ENCODE measurements around the gene DNMT3L.
A peak's percentile ranks its signal among the peaks of the same experiment; 100 is the strongest.

Gene DNMT3L

DNA sequence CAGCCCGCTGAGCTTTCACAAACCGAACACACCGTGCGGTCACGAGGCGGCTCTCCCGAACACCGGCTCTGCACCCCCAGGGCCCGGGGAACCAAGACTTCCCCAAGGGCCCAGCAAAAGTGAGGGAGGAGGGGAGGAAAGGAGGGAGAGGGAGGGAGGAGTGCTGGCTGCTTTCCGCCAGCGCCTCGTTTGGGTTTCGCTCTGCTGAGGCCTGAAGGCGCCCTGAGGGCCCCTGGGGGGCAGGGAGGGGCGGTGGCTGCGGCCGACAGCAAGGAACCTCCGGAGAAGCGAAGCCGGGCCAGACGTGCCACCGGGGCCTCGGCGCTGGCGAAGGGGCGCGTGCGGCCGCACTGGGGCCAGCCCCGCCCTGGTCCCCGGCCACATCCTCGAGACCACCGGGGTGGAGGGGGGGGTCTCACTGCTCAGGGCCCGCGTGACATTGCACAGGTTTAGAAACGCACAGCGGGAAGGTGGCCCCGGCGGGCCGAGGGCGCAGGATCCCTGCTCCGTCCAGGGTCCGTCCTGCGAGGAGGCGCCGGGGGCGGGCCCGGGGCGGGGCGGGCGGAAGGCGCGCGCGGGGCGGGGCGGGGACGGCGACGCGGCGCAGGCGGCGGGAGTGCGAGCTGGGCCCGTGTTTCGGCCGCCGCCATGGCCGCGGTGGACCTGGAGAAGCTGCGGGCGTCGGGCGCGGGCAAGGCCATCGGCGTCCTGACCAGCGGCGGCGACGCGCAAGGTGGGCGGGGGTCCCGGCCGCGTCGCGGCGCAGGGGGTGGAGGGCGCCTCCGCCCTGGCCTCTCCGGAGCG lies 38.0 kb upstream of the DNMT3L start, which contains the start of gene PFKL:
Gene PFKL, plus strand, starts transcription at position 596 of the 804 bp plus-strand sequence. Its CDS starts 53 bp downstream, at position 649.
- Mint-ChIP-seq H3K27me3 (ENCODE audit: low read depth, poor library complexity) (peaks cover 16% of the 10 kb centered on the region), H3K36me3 (ENCODE audit: low read depth) (no peaks in the 10 kb centered on the region), H3K9me3 (no peaks in the 10 kb centered on the region), H3K4me3 (peak within 1 kb of the TSS; percentile 87), H3K4me1 (peaks cover 47% of the 10 kb centered on the region), H3K27ac (no peak within 1 kb of the TSS)
- TF ChIP-seq CTCF (IDR thresholded peaks at IDR 0.05) = no peak
- peak; percentile 80 for DNase-seq

GRCh38 chr21:44299085-44299457 lies 37.4 kb upstream of the DNMT3L start:
- H3K27ac Mint-ChIP-seq = no peak overlapping the region
- H3K4me3 Mint-ChIP-seq = peak overlapping the region; percentile 87
- TF ChIP-seq CTCF (IDR thresholded peaks at IDR 0.05) = no peak
- H3K27me3 Mint-ChIP-seq (ENCODE audit: low read depth, poor library complexity) = peaks cover 16% of the 10 kb centered on the region
- no peaks in the 10 kb centered on the region for H3K36me3 Mint-ChIP-seq (ENCODE audit: low read depth)
- no peak for DNase-seq
- peaks cover 43% of the 10 kb centered on the region for H3K4me1 Mint-ChIP-seq
- H3K9me3 Mint-ChIP-seq = no peaks in the 10 kb centered on the region

DNA sequence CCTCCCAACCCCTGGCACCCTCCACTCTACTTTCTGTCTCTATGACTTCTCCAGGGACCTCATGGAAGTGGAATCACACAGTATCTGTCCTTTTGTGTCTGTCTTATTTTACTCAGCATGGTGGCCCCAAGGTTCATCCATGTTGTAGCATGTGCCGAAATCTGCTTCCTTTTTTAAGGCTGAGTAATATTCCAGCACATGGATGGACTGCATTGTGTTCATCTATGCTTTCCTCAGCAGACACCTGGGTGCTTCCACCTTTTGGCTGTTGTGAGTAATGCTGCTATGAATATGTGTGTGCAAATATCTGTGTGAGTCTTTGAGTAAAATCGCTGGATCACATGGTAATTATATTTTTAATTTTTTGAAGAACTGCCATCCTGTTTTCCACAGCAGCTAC lies 36.6 kb upstream of the DNMT3L start:
- Mint-ChIP-seq H3K36me3 (ENCODE audit: low read depth) (no peaks in the 10 kb centered on the region), H3K4me1 (peaks cover 35% of the 10 kb centered on the region)
- DNase-seq = no peak

DNA sequence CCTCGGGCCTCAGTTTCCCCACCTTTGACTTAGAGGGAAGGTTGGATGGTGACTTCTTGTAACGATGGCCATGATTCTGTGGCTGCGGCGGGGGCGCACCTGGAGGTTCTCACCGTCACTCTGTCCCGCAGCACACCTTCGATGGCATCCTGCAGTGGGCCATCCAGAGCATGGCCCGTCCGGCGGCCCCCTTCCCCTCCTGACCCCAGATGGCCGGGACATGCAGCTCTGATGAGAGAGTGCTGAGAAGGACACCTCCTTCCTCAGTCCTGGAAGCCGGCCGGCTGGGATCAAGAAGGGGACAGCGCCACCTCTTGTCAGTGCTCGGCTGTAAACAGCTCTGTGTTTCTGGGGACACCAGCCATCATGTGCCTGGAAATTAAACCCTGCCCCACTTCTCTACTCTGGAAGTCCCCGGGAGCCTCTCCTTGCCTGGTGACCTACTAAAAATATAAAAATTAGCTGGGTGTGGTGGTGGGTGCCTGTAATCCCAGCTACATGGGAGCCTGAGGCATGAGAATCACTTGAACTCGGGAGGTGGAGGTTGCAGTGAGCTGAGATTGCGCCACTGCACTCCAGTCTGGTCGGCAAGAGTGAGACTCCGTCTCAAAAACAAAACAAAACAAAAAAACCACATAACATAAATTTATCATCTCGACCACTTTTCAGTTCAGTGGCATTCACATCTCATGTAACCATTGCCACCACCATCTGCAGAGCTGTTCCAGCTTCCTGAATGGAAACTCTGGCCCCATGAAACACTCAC lies 36.0 kb upstream of the DNMT3L start:
- peaks cover 16% of the 10 kb centered on the region for H3K27me3 Mint-ChIP-seq (ENCODE audit: low read depth, poor library complexity)
- no peak overlapping the region for H3K27ac Mint-ChIP-seq
- DNase-seq = peak; percentile 88
- peak; percentile 77 for TF ChIP-seq CTCF (IDR thresholded peaks at IDR 0.05)
- no peak overlapping the region for H3K4me3 Mint-ChIP-seq
- no peaks in the 10 kb centered on the region for H3K9me3 Mint-ChIP-seq
- no peaks in the 10 kb centered on the region for H3K36me3 Mint-ChIP-seq (ENCODE audit: low read depth)
- peaks cover 29% of the 10 kb centered on the region for H3K4me1 Mint-ChIP-seq

More for the DNA sequence above, 36.6 kb upstream of the DNMT3L start:
- no peak overlapping the region for H3K4me3 Mint-ChIP-seq
- no peaks in the 10 kb centered on the region for H3K9me3 Mint-ChIP-seq
- no peak for TF ChIP-seq CTCF (IDR thresholded peaks at IDR 0.05)
- H3K27me3 Mint-ChIP-seq (ENCODE audit: low read depth, poor library complexity) = peaks cover 16% of the 10 kb centered on the region
- no peak overlapping the region for H3K27ac Mint-ChIP-seq

DNA sequence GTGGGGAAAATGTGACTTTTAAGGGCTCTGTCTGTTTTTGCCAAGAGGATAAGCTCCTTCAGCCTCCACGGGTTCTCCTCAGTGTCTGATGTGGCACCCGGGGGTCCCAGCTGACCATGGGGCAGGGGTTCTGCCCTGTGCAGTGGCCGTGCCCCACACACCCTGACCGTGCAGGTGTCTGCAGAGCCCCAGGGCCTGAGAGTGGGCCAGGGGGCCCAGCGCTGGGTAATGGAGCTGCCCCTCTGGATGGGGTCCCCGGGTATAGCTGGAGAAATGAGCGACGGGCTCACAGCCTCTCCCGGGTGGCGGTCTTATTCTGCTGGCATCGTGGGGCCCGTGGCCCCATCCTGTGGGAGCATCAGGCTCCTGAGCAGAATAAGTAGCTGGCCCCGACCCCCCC lies 35.2 kb upstream of the DNMT3L start:
- Mint-ChIP-seq H3K27me3 (ENCODE audit: low read depth, poor library complexity) (peaks cover 16% of the 10 kb centered on the region), H3K36me3 (ENCODE audit: low read depth) (no peaks in the 10 kb centered on the region), H3K9me3 (no peaks in the 10 kb centered on the region), H3K27ac (no peak overlapping the region), H3K4me1 (peaks cover 21% of the 10 kb centered on the region), H3K4me3 (no peak overlapping the region)
- DNase-seq = no peak
- TF ChIP-seq CTCF (IDR thresholded peaks at IDR 0.05) = no peak
